ENCODE measurements around the gene WNK2.

The WNK2 gene

GRCh38 chr9:93147632-93148031 is 36.3 kb upstream of the WNK2 start:
- Histone ChIP-seq H3K36me3 (ENCODE audit: control insufficient read depth, insufficient read depth, low read length) (no peaks in the 10 kb centered on the region), H3K9me3 (ENCODE audit: control insufficient read depth, low read length) (no peaks in the 10 kb centered on the region), H3K27me3 (ENCODE audit: control insufficient read depth, insufficient read depth, low read length, poor library complexity, severe bottlenecking) (no peaks in the 10 kb centered on the region), H3K4me3 (ENCODE audit: insufficient read depth, low read depth, low read length) (no peak overlapping the region), H3K27ac (ENCODE audit: insufficient read depth, low read depth, low read length, poor library complexity, severe bottlenecking) (no peak overlapping the region), H3K4me1 (ENCODE audit: control insufficient read depth, insufficient read depth, low read length) (peaks cover 9% of the 10 kb centered on the region)
- WGBS, 2 experiments, result 69 to 74% methylated on average over 2 of the region's 2 CpGs

- no peaks in the 10 kb centered on the region for H3K27me3 ChIP-seq (ENCODE audit: control insufficient read depth, insufficient read depth, low read length, poor library complexity, severe bottlenecking)
- no peaks in the 10 kb centered on the region for H3K9me3 ChIP-seq (ENCODE audit: control insufficient read depth, low read length)
- H3K27ac ChIP-seq (ENCODE audit: insufficient read depth, low read depth, low read length, poor library complexity, severe bottlenecking), result no peak overlapping the region
- 88 to 90% methylated on average over 2 of the region's 2 CpGs for WGBS, 2 experiments
- no peak overlapping the region for H3K4me3 ChIP-seq (ENCODE audit: insufficient read depth, low read depth, low read length)
- H3K36me3 ChIP-seq (ENCODE audit: control insufficient read depth, insufficient read depth, low read length), result no peaks in the 10 kb centered on the region
- H3K4me1 ChIP-seq (ENCODE audit: control insufficient read depth, insufficient read depth, low read length), result peaks cover 9% of the 10 kb centered on the region
Observed at GRCh38 chr9:93148721-93149120, 35.2 kb upstream of the WNK2 start.

GRCh38 chr9:93149361-93149760 is 34.6 kb upstream of the WNK2 start:
- H3K27ac ChIP-seq (ENCODE audit: insufficient read depth, low read depth, low read length, poor library complexity, severe bottlenecking), result no peak overlapping the region
- H3K27me3 ChIP-seq (ENCODE audit: control insufficient read depth, insufficient read depth, low read length, poor library complexity, severe bottlenecking), result no peaks in the 10 kb centered on the region
- WGBS, 2 experiments, result 87 to 90% methylated on average over 1 of the region's 1 CpG
- H3K9me3 ChIP-seq (ENCODE audit: control insufficient read depth, low read length), result no peaks in the 10 kb centered on the region
- H3K36me3 ChIP-seq (ENCODE audit: control insufficient read depth, insufficient read depth, low read length), result no peaks in the 10 kb centered on the region
- peaks cover 3% of the 10 kb centered on the region for H3K4me1 ChIP-seq (ENCODE audit: control insufficient read depth, insufficient read depth, low read length)
- no peak overlapping the region for H3K4me3 ChIP-seq (ENCODE audit: insufficient read depth, low read depth, low read length)

GRCh38 chr9:93151097-93151784 is 32.7 kb upstream of the WNK2 start:
- H3K27me3 ChIP-seq (ENCODE audit: control insufficient read depth, insufficient read depth, low read length, poor library complexity, severe bottlenecking), result no peaks in the 10 kb centered on the region
- no peak overlapping the region for H3K4me3 ChIP-seq (ENCODE audit: insufficient read depth, low read depth, low read length)
- no peaks in the 10 kb centered on the region for H3K36me3 ChIP-seq (ENCODE audit: control insufficient read depth, insufficient read depth, low read length)
- H3K4me1 ChIP-seq (ENCODE audit: control insufficient read depth, insufficient read depth, low read length), result no peaks in the 10 kb centered on the region
- 83 to 86% methylated on average over 10 of the region's 10 CpGs for WGBS, 2 experiments
- no peaks in the 10 kb centered on the region for H3K9me3 ChIP-seq (ENCODE audit: control insufficient read depth, low read length)
- H3K27ac ChIP-seq (ENCODE audit: insufficient read depth, low read depth, low read length, poor library complexity, severe bottlenecking), result no peak overlapping the region

GRCh38 chr9:93154293-93154903 is 29.5 kb upstream of the WNK2 start:
- H3K4me1 ChIP-seq (ENCODE audit: control insufficient read depth, insufficient read depth, low read length), result no peaks in the 10 kb centered on the region
- H3K27me3 ChIP-seq (ENCODE audit: control insufficient read depth, insufficient read depth, low read length, poor library complexity, severe bottlenecking), result no peaks in the 10 kb centered on the region
- H3K36me3 ChIP-seq (ENCODE audit: control insufficient read depth, insufficient read depth, low read length), result no peaks in the 10 kb centered on the region
- WGBS, 2 experiments, result 76 to 77% methylated on average over 14 of the region's 14 CpGs
- H3K9me3 ChIP-seq (ENCODE audit: control insufficient read depth, low read length), result no peaks in the 10 kb centered on the region
- no peak overlapping the region for H3K27ac ChIP-seq (ENCODE audit: insufficient read depth, low read depth, low read length, poor library complexity, severe bottlenecking)
- no peak overlapping the region for H3K4me3 ChIP-seq (ENCODE audit: insufficient read depth, low read depth, low read length)

- 92% methylated on average over 16 of the region's 16 CpGs for WGBS, 2 experiments
- Histone ChIP-seq H3K36me3 (ENCODE audit: control insufficient read depth, insufficient read depth, low read length) (no peaks in the 10 kb centered on the region), H3K4me1 (ENCODE audit: control insufficient read depth, insufficient read depth, low read length) (no peaks in the 10 kb centered on the region), H3K4me3 (ENCODE audit: insufficient read depth, low read depth, low read length) (no peak overlapping the region), H3K27ac (ENCODE audit: insufficient read depth, low read depth, low read length, poor library complexity, severe bottlenecking) (no peak overlapping the region), H3K27me3 (ENCODE audit: control insufficient read depth, insufficient read depth, low read length, poor library complexity, severe bottlenecking) (no peaks in the 10 kb centered on the region), H3K9me3 (ENCODE audit: control insufficient read depth, low read length) (no peaks in the 10 kb centered on the region)
Observed at GRCh38 chr9:93155716-93156474, 28.0 kb upstream of the WNK2 start.

GRCh38 chr9:93156475-93157008 is 27.4 kb upstream of the WNK2 start:
- Histone ChIP-seq H3K36me3 (ENCODE audit: control insufficient read depth, insufficient read depth, low read length) (no peaks in the 10 kb centered on the region), H3K4me1 (ENCODE audit: control insufficient read depth, insufficient read depth, low read length) (no peaks in the 10 kb centered on the region), H3K27ac (ENCODE audit: insufficient read depth, low read depth, low read length, poor library complexity, severe bottlenecking) (no peak overlapping the region), H3K4me3 (ENCODE audit: insufficient read depth, low read depth, low read length) (no peak overlapping the region), H3K27me3 (ENCODE audit: control insufficient read depth, insufficient read depth, low read length, poor library complexity, severe bottlenecking) (no peaks in the 10 kb centered on the region), H3K9me3 (ENCODE audit: control insufficient read depth, low read length) (no peaks in the 10 kb centered on the region)
- WGBS, 2 experiments, result 91 to 96% methylated on average over 11 of the region's 11 CpGs

- WGBS, 2 experiments, result 30% methylated on average over 19 of the region's 19 CpGs
Observed at GRCh38 chr9:93159601-93160471, 24.1 kb upstream of the WNK2 start.

GRCh38 chr9:93161786-93162562 is 22.0 kb upstream of the WNK2 start:
- Histone ChIP-seq H3K36me3 (ENCODE audit: control insufficient read depth, insufficient read depth, low read length) (no peaks in the 10 kb centered on the region), H3K4me3 (ENCODE audit: insufficient read depth, low read depth, low read length) (no peak overlapping the region), H3K27me3 (ENCODE audit: control insufficient read depth, insufficient read depth, low read length, poor library complexity, severe bottlenecking) (no peaks in the 10 kb centered on the region), H3K4me1 (ENCODE audit: control insufficient read depth, insufficient read depth, low read length) (no peaks in the 10 kb centered on the region), H3K9me3 (ENCODE audit: control insufficient read depth, low read length) (no peaks in the 10 kb centered on the region), H3K27ac (ENCODE audit: insufficient read depth, low read depth, low read length, poor library complexity, severe bottlenecking) (no peak overlapping the region)
- 76 to 79% methylated on average over 11 of the region's 11 CpGs for WGBS, 2 experiments

More at GRCh38 chr9:93159601-93160471, 24.1 kb upstream of the WNK2 start:
- H3K4me1 ChIP-seq (ENCODE audit: control insufficient read depth, insufficient read depth, low read length), result no peaks in the 10 kb centered on the region
- no peaks in the 10 kb centered on the region for H3K36me3 ChIP-seq (ENCODE audit: control insufficient read depth, insufficient read depth, low read length)
- H3K4me3 ChIP-seq (ENCODE audit: insufficient read depth, low read depth, low read length), result no peak overlapping the region
- H3K27ac ChIP-seq (ENCODE audit: insufficient read depth, low read depth, low read length, poor library complexity, severe bottlenecking), result no peak overlapping the region
- no peaks in the 10 kb centered on the region for H3K27me3 ChIP-seq (ENCODE audit: control insufficient read depth, insufficient read depth, low read length, poor library complexity, severe bottlenecking)
- H3K9me3 ChIP-seq (ENCODE audit: control insufficient read depth, low read length), result no peaks in the 10 kb centered on the region

All from ectodermal cell (in vitro differentiated cells).